ENCODE measurements around the gene TMEM258. TPM values are rescaled to one million over a fixed set of nuclear protein-coding genes. Genes with fewer than 3 reads are reported as not detected.

TMEM258 gene
- total RNA-seq, 2 experiments from 2014 or later, result 154 to 163 TPM

- no peak for ATAC-seq
- no peaks in the 10 kb centered on the region for H3K9me3 Mint-ChIP-seq (ENCODE audit: insufficient read depth)
- H3K4me3 Mint-ChIP-seq, result no peak overlapping the region
- POLR2A ChIA-PET, result no interaction called here
- H3K27ac Mint-ChIP-seq, result no peak overlapping the region
- no peaks in the 10 kb centered on the region for H3K36me3 Mint-ChIP-seq (ENCODE audit: low read depth)
- no peaks in the 10 kb centered on the region for H3K4me1 Mint-ChIP-seq (ENCODE audit: low read depth)
- CTCF ChIA-PET, result interaction anchor here (1.0 to 1.6 kb wide), 3 partner anchors 16 to 32 kb away, joined by 3 read pairs; no protein-coding TSS in a partner anchor
- no peak for DNase-seq
- H3K27me3 Mint-ChIP-seq (ENCODE audit: low read depth), result peaks cover 3% of the 10 kb centered on the region
Measured at GRCh38 chr11:61764606-61765260, 27.7 kb downstream of the TMEM258 start.

GRCh38 chr11:61763930-61764605 lies 28.3 kb downstream of the TMEM258 start:
- Mint-ChIP-seq H3K4me1 (ENCODE audit: low read depth) (no peaks in the 10 kb centered on the region), H3K36me3 (ENCODE audit: low read depth) (no peaks in the 10 kb centered on the region), H3K27me3 (ENCODE audit: low read depth) (peaks cover 3% of the 10 kb centered on the region), H3K27ac (no peak overlapping the region), H3K9me3 (ENCODE audit: insufficient read depth) (no peaks in the 10 kb centered on the region), H3K4me3 (no peak overlapping the region)
- DNase-seq (no peak), ATAC-seq (no peak)
- CTCF ChIA-PET, result interaction anchor here (1.0 to 1.6 kb wide), 2 partner anchors 15 to 33 kb away, joined by 3 read pairs; no protein-coding TSS in a partner anchor
- POLR2A ChIA-PET, result no interaction called here

- CTCF ChIA-PET, result interaction anchor here (1.6 kb wide), 1 partner anchor 16 kb away, joined by 4 read pairs; no protein-coding TSS in a partner anchor
- ATAC-seq (no peak), DNase-seq (no peak)
- POLR2A ChIA-PET, result no interaction called here
- Mint-ChIP-seq H3K27me3 (ENCODE audit: low read depth) (peaks cover 3% of the 10 kb centered on the region), H3K9me3 (ENCODE audit: insufficient read depth) (no peaks in the 10 kb centered on the region), H3K4me3 (no peak overlapping the region), H3K4me1 (ENCODE audit: low read depth) (no peaks in the 10 kb centered on the region), H3K27ac (no peak overlapping the region), H3K36me3 (ENCODE audit: low read depth) (no peaks in the 10 kb centered on the region)
Measured at GRCh38 chr11:61762798-61763197, 29.6 kb downstream of the TMEM258 start.

DNA sequence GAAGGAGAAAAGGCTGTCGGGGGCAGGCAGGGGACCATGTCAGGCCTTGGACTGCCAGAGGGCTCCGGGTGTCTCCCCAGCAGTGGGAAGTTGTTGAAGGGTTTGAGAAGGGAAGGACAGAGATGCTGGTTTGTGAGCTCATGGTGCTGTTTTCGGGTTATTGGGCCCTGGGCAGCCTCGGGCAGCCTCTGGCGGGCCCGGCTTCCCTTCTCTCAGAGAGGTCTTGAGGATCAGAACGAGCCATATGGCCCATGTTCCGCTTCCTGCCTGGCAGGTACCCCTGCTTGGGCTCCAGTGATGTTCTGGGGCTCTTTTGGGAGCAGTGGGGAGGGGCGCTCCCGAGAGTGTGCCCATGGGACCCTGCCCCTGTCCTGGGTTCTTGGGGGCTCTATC lies 30.2 kb downstream of the TMEM258 start:
- H3K27me3 Mint-ChIP-seq (ENCODE audit: low read depth), result peaks cover 3% of the 10 kb centered on the region
- no peak overlapping the region for H3K27ac Mint-ChIP-seq
- H3K36me3 Mint-ChIP-seq (ENCODE audit: low read depth), result no peaks in the 10 kb centered on the region
- DNase-seq, result no peak
- ATAC-seq, result no peak
- CTCF ChIA-PET, result interaction anchor here (1.6 kb wide), 1 partner anchor 15 kb away, joined by 4 read pairs; no protein-coding TSS in a partner anchor
- H3K9me3 Mint-ChIP-seq (ENCODE audit: insufficient read depth), result no peaks in the 10 kb centered on the region
- H3K4me1 Mint-ChIP-seq (ENCODE audit: low read depth), result peaks cover 2% of the 10 kb centered on the region
- POLR2A ChIA-PET, result no interaction called here
- H3K4me3 Mint-ChIP-seq, result no peak overlapping the region

GRCh38 chr11:61761440-61762222 lies 30.8 kb downstream of the TMEM258 start:
- no peak overlapping the region for H3K27ac Mint-ChIP-seq
- ATAC-seq, result no peak
- H3K4me1 Mint-ChIP-seq (ENCODE audit: low read depth), result peaks cover 7% of the 10 kb centered on the region
- POLR2A ChIA-PET, result no interaction called here
- no peaks in the 10 kb centered on the region for H3K9me3 Mint-ChIP-seq (ENCODE audit: insufficient read depth)
- no peaks in the 10 kb centered on the region for H3K36me3 Mint-ChIP-seq (ENCODE audit: low read depth)
- DNase-seq, result no peak
- peaks cover 3% of the 10 kb centered on the region for H3K27me3 Mint-ChIP-seq (ENCODE audit: low read depth)
- CTCF ChIA-PET, result interaction anchor here (1.6 kb wide), 1 partner anchor 14 kb away, joined by 4 read pairs; no protein-coding TSS in a partner anchor
- no peak overlapping the region for H3K4me3 Mint-ChIP-seq

DNA sequence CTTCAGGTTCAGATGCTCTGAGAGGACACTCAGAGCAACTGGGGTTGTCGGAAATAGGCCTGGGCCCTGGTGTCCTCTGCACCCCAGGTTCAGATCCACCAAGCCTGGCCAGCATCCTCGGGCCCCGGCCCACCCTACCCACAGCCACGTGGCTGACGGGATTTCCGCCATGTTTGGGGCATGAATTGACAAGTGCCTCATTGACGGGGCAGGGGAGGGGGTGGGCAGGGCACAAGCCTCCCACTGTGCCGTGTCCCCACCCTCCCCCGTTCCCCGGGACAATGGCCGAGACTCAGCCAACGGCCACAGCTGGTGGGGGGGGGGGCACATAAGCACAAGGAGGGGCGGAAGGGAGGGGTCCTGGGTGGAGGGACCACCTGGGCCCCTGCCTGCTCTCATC lies 31.5 kb downstream of the TMEM258 start:
- CTCF ChIA-PET, result interaction anchor here (1.6 kb wide), 1 partner anchor 14 kb away, joined by 4 read pairs; no protein-coding TSS in a partner anchor
- Mint-ChIP-seq H3K27ac (no peak overlapping the region), H3K36me3 (ENCODE audit: low read depth) (no peaks in the 10 kb centered on the region), H3K4me1 (ENCODE audit: low read depth) (peaks cover 14% of the 10 kb centered on the region), H3K9me3 (ENCODE audit: insufficient read depth) (no peaks in the 10 kb centered on the region), H3K4me3 (no peak overlapping the region), H3K27me3 (ENCODE audit: low read depth) (peaks cover 3% of the 10 kb centered on the region)
- POLR2A ChIA-PET, result no interaction called here
- no peak for ATAC-seq
- DNase-seq, result no peak

GRCh38 chr11:61757213-61757862 lies 35.1 kb downstream of the TMEM258 start:
- CTCF ChIA-PET, result interaction anchor here (0.9 to 1.1 kb wide), 2 partner anchors 10 to 24 kb away, joined by 3 read pairs; no protein-coding TSS in a partner anchor
- Mint-ChIP-seq H3K27me3 (ENCODE audit: low read depth) (peaks cover 11% of the 10 kb centered on the region), H3K9me3 (ENCODE audit: insufficient read depth) (no peaks in the 10 kb centered on the region), H3K4me3 (no peak overlapping the region), H3K36me3 (ENCODE audit: low read depth) (no peaks in the 10 kb centered on the region), H3K4me1 (ENCODE audit: low read depth) (peaks cover 29% of the 10 kb centered on the region), H3K27ac (peak overlapping the region; percentile 64)
- DNase-seq, result no peak
- no peak for ATAC-seq
- POLR2A ChIA-PET, result no interaction called here

DNA sequence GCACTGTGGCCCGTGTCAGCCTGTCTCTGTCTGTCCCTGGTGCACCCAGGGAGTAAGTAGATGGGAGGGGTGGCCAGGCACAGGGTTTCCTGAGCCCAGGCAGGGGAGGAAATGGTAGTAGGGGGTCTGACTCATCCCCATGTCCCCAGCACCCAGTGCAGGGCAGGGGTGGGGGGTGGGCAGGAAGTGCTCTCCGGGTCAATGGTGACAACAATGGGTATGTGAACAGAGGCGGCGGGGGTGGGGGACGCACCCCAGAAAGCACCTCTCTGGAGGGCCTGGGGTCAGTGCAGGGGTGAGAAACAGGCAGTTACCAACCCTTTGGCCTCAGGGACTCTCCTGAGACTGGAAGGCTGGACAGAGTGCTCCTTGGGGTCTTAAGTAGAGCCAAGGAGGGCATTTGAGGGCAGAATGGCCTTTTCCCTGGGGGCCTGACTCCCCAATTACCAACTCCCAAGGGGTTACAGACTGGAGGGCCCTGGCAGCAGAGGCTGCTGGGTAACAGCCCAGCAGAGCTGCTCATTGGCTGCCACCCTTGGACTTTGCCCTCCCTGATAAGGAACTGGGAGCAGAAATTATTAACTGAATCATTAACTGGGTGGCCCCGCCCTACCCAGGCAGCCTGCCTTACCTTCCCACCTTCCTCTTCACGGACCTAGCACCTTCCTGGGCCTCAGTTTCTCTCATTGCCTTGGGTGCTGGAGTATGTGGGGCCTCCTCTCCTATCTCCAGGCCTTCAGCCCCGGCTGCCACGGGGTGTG lies 35.8 kb downstream of the TMEM258 start:
- Mint-ChIP-seq H3K9me3 (ENCODE audit: insufficient read depth) (no peaks in the 10 kb centered on the region), H3K27me3 (ENCODE audit: low read depth) (peaks cover 14% of the 10 kb centered on the region), H3K4me3 (no peak overlapping the region), H3K4me1 (ENCODE audit: low read depth) (peaks cover 29% of the 10 kb centered on the region), H3K36me3 (ENCODE audit: low read depth) (no peaks in the 10 kb centered on the region), H3K27ac (peak overlapping the region; percentile 78)
- ATAC-seq (no peak), DNase-seq (peak; percentile 55)
- ChIA-PET POLR2A (no interaction called here), CTCF (interaction anchor here (0.9 kb wide), 1 partner anchor 9 kb away, joined by 3 read pairs; no protein-coding TSS in a partner anchor)

GRCh38 chr11:61756147-61756451 lies 36.3 kb downstream of the TMEM258 start:
- Mint-ChIP-seq H3K4me1 (ENCODE audit: low read depth) (peaks cover 29% of the 10 kb centered on the region), H3K36me3 (ENCODE audit: low read depth) (no peaks in the 10 kb centered on the region), H3K9me3 (ENCODE audit: insufficient read depth) (no peaks in the 10 kb centered on the region), H3K27ac (peak overlapping the region; percentile 78), H3K27me3 (ENCODE audit: low read depth) (peaks cover 16% of the 10 kb centered on the region), H3K4me3 (no peak overlapping the region)
- ChIA-PET POLR2A (no interaction called here), CTCF (interaction anchor here (1.0 kb wide), 1 partner anchor 19 kb away, joined by 3 read pairs; no protein-coding TSS in a partner anchor)
- no peak for ATAC-seq
- no peak for DNase-seq

DNA sequence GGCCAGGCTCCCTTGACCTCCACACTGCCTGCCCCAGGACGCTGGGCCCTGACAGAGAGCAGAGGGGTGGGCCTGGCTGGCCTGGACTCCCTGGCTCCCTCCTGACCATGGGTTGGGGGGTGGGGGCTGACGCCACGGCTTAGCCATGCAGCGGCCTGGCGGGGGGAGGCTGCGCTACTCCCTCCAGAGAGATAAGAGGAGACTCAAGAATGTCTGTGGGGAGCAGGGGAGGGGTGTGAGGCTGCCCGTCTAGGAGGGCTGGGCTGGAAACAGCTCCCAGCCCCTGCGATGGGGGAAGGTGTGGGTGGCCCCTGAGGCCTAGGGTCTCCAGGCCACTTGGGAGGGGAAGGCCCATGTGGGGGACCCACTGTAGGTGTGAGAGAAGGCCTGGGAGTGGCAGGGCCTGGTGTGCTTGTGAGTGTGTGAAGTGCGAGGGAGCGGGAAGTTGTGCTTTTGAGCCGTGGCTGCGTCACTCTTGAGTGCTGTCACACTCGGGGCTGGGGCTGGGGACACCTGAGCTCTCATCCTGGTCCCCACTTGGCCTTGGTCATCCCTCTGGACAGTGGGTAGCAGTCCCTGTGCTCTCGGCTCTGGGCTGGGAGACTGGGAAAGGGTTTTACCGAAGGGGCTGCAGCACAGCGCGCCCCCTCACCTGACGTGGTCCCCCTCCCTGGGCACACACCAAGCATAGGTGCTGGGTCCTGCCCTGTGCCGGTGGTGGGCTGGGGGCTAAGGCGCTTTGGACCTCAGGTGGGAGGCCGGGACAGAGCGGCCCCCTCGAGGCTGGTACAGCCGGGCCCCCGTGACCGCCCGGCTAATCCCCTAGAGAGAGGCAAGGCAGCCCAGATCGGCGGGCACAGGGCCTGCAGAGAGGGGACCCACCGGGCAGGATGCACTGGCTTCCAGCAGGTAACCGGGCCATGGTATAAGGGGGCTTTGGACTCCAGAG lies 37.6 kb downstream of the TMEM258 start:
- ChIA-PET POLR2A (no interaction called here), CTCF (interaction anchor here (1.0 to 1.3 kb wide), 2 partner anchors 21 to 34 kb away, joined by 3 read pairs; no protein-coding TSS in a partner anchor)
- Mint-ChIP-seq H3K27me3 (ENCODE audit: low read depth) (peaks cover 21% of the 10 kb centered on the region), H3K4me1 (ENCODE audit: low read depth) (peaks cover 29% of the 10 kb centered on the region), H3K27ac (no peak overlapping the region), H3K9me3 (ENCODE audit: insufficient read depth) (no peaks in the 10 kb centered on the region), H3K4me3 (no peak overlapping the region), H3K36me3 (ENCODE audit: low read depth) (no peaks in the 10 kb centered on the region)
- no peak for ATAC-seq
- no peak for DNase-seq
